HCEC 1CT (cell line): Measurements from ENCODE around the gene MECR.

Experiments used
- DNase-seq: peaks from one replicate; pipeline ENCODE4 v3.0.0-alpha.2; 2017

Gene MECR

GRCh38 chr1:29255134-29255666 is 24.5 kb upstream of the MECR start:
- DNase-seq = no peak

- DNase-seq = no peak
These were observed 23.6 kb upstream of the MECR start for GRCh38 chr1:29254346-29254745.

DNA sequence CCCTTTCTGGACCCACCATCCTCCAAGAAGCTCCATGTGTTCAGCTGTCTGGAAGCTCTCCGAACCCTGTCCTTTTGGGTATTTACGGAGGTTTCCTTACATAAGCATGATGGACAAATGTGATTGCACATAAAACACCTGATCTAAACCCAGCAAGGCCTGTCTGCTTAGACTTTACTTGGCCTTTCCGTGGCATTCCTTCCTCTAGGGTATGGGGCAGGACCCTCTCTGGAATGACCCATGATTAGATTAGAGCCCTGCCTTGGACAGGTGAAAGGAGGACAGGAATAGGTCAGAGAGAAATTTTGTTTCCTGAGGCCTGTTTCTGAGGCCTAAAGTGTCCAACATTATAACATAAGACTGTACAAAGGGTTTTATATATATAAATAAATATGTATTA is 22.4 kb upstream of the MECR start:
- no peak for DNase-seq

GRCh38 chr1:29251164-29252124 is 20.7 kb upstream of the MECR start:
- no peak for DNase-seq

- DNase-seq = no peak
These were observed 19.3 kb upstream of the MECR start for GRCh38 chr1:29249951-29250581.

DNA sequence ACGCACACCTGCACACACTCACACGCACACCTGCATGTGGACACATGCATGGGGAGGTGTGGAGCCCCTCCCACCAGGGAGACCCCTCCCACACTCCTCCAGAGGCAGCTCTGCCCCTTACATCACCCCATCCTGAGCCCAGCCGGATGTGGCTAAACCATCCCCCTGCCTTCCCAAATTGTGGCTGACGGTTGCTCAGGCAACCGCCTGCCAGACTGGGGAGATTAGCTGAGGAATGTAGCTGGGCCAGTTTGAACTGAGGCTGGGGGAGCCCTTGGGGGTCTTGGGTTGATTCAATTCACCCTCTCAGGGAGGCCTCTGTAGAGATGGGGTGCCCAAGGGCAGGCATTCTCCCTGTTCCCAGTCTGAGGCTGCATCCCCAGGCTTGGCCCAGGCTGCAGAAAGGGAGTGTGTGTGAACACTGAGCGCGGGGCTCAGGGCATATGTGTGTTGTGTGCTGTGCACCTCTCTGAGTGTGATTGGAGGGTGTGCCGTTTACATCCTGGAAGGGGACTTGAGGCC is 18.5 kb upstream of the MECR start:
- DNase-seq = no peak

DNA sequence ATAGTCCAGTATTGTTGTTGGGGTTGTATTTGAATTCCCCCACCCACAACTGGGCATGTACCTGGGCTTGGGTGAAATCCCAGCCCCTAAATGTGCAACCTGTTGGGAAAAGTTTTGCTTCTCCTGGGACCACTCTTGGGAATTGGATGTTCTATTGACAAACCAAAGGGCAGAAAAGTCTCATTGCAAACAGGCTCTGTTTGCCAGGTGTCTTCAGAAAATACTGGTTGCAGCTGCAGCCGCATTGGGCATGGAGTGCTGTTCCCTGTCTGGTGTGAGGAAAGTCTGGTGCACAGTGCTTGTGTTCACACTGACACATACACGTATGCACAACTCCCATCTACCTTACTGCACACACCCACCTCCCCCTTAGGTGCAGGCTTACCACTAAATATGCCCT is 17.7 kb upstream of the MECR start:
- no peak for DNase-seq

- no peak for DNase-seq
These were observed 17.0 kb upstream of the MECR start for GRCh38 chr1:29247571-29248273.

- DNase-seq = no peak
These were observed 16.3 kb upstream of the MECR start for GRCh38 chr1:29247044-29247443.

GRCh38 chr1:29245876-29246275 is 15.1 kb upstream of the MECR start:
- DNase-seq = no peak

DNA sequence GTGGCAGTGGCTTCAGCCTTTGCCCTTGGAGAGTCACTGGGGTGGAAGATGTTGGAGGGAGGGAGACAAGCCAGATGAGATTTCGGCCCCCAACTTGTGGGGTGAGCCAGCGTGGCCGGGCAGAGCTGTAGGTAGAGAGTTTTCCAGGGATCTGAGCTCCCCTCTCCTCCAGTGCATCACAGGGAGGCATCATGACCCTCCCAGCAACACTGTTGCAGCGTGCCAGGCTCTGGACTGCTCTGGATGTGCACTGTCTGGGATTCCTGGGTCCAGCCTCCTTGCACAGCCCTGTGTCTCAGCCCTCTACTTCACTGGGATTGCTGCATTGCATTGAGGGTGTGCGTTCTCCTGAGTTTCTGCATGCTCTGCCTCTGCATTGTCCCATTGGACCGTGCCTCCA is 14.5 kb upstream of the MECR start:
- no peak for DNase-seq

DNA sequence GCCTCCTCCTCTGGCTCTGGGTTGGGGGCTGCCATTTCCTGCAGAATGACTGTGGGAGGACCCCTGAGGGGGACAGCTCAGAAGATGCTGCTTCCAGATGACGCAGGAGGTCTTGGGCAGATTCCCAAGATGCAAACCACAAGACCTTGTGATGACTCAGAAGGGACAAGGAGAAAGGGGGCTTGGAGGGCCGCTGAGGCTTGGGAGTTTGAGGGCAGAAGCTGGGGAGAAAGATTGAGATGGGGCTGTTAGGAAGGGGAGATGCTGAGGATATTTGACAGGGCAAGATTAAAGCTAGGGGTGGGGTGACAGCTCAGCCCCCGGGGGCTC is 13.1 kb upstream of the MECR start:
- DNase-seq = no peak

- no peak for DNase-seq
These were observed 12.5 kb upstream of the MECR start for GRCh38 chr1:29243023-29243870.

- no peak for DNase-seq
These were observed 10.3 kb upstream of the MECR start for GRCh38 chr1:29240986-29241385.

- no peak for DNase-seq
These were observed 9.7 kb upstream of the MECR start for GRCh38 chr1:29240400-29240837.

- DNase-seq = no peak
These were observed 8.4 kb upstream of the MECR start for GRCh38 chr1:29239142-29239541.

DNA sequence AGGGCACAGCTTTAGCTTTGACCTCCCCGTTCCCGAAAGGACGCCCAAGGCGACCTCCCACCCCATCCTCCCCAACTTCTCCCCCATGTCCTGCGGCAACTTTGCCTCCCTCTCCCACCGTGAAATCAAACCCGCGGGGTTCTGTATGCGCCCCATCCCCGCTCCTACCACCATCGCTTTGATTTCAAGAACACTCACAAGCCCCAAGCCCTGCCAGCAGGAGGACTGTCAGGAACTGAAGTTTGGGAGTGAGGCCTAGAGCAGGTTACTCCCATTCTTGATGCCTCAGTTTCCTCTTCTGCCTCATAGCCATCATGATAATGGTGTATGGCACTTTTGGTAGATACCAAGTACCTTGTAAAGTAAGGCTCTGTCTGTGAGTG is 7.9 kb upstream of the MECR start:
- no peak for DNase-seq

- DNase-seq = no peak
These were observed 7.3 kb upstream of the MECR start for GRCh38 chr1:29237852-29238619.

DNA sequence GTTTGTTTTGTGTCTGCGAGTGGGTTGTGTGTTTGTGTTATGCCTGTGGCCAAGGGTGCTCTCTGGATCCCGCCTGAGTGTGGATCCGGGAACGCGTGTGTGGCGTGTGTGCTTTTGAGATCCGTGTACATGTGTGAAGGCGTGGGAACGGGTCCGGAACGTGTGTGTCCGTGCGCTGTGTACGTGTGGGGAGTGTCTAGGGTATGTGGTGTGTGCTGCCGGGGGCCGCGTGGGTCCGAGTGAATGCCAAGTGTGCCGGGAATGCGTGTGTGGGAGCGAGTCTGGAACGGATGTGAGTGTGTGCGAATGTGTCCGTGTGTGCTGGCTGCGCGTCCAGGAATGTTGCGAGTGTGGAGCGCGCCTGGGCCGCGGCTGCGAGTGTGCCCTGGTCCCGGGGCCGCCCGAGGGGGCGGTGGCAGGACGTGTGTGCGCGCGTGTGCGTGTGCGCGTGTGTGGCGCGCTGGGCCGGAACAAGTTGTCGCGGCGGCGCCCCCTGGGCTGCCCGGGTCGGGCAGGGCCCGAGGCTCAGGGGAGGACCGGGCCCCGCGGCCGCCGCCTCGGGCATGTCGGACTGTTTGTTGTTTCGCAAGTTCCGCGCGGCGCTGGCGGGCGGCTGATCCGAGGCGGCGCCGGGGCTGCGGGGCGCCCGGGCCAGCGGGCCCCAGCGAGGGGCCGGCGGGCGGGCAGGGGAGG is 6.5 kb upstream of the MECR start:
- DNase-seq = no peak

GRCh38 chr1:29236712-29237128 is 6.0 kb upstream of the MECR start:
- no peak for DNase-seq
